Stimulated activated CD4-positive, alpha-beta T cell treated with anti-CD3 and anti-CD28 coated beads, Interleukin-4, amount 100 ng/mL, for 4 hours (primary cell): Measurements from ENCODE around the gene RGPD3.
"Not testable (repeated sequence)": the region's sequence is repeated elsewhere in the genome, so short reads cannot be mapped to it uniquely, and the experiment has no call there.

ENCODE experiments used
- DNase-seq, 2 experiments: peaks; one replicate each; pipeline ENCODE4 v3.0.0-alpha.2; 2020

RGPD3 gene

GRCh38 chr2:106468107-106468506, at the start of gene RGPD3:
Gene RGPD3, minus strand, starts transcription at chr2:106468413. Its CDS starts 125 bp downstream, at chr2:106468288.
- not testable (repeated sequence) for DNase-seq

GRCh38 chr2:106517329-106517728, 49.1 kb upstream of the RGPD3 start:
- no peak for DNase-seq

- DNase-seq, result no peak
Observed at GRCh38 chr2:106516864-106517263, 48.7 kb upstream of the RGPD3 start.

GRCh38 chr2:106516436-106516835, 48.2 kb upstream of the RGPD3 start:
- DNase-seq, result no peak

GRCh38 chr2:106514827-106515226, 46.6 kb upstream of the RGPD3 start:
- not testable (repeated sequence) for DNase-seq

GRCh38 chr2:106513391-106513790, 45.2 kb upstream of the RGPD3 start:
- DNase-seq, result not testable (repeated sequence)

- not testable (repeated sequence) for DNase-seq
Observed at GRCh38 chr2:106511934-106512333, 43.7 kb upstream of the RGPD3 start.

GRCh38 chr2:106511476-106511901, 43.3 kb upstream of the RGPD3 start:
- peak; percentile 28 to 55 for DNase-seq

GRCh38 chr2:106510791-106511190, 42.6 kb upstream of the RGPD3 start:
- not testable (repeated sequence) for DNase-seq

- DNase-seq, result not testable (repeated sequence)
Observed at GRCh38 chr2:106509374-106509770, 41.2 kb upstream of the RGPD3 start.

GRCh38 chr2:106508660-106509373, 40.6 kb upstream of the RGPD3 start:
- not testable (repeated sequence) for DNase-seq

- not testable (repeated sequence) for DNase-seq
Observed at GRCh38 chr2:106506002-106506687, 37.9 kb upstream of the RGPD3 start.

- DNase-seq, result not testable (repeated sequence)
Observed at GRCh38 chr2:106504787-106505186, 36.6 kb upstream of the RGPD3 start.

- DNase-seq, result not testable (repeated sequence)
Observed at GRCh38 chr2:106504192-106504591, 36.0 kb upstream of the RGPD3 start.

GRCh38 chr2:106502351-106502750, 34.1 kb upstream of the RGPD3 start:
- DNase-seq, result not testable (repeated sequence)

- DNase-seq, result not testable (repeated sequence)
Observed at GRCh38 chr2:106500350-106500749, 32.1 kb upstream of the RGPD3 start.

- DNase-seq, result not testable (repeated sequence)
Observed at GRCh38 chr2:106498549-106498948, 30.3 kb upstream of the RGPD3 start.

- not testable (repeated sequence) for DNase-seq
Observed at GRCh38 chr2:106492913-106493312, 24.7 kb upstream of the RGPD3 start.

- not testable (repeated sequence) for DNase-seq
Observed at GRCh38 chr2:106492399-106492798, 24.2 kb upstream of the RGPD3 start.

GRCh38 chr2:106489701-106490100, 21.5 kb upstream of the RGPD3 start:
- not testable (repeated sequence) for DNase-seq

GRCh38 chr2:106487386-106488191, 19.4 kb upstream of the RGPD3 start:
- not testable (repeated sequence) for DNase-seq

GRCh38 chr2:106486551-106487385, 18.6 kb upstream of the RGPD3 start, which contains the start of gene CD8B2:
Gene CD8B2, plus strand, starts transcription at chr2:106487364. Its CDS starts 63 bp downstream, at chr2:106487427.
- DNase-seq, result not testable (repeated sequence)
